ENCODE data around the gene C1orf167. TPM values are rescaled to one million over a fixed set of nuclear protein-coding genes. Genes with fewer than 3 reads are reported as not detected.
A peak's percentile ranks its signal among the peaks of the same experiment; 100 is the strongest.

C1orf167 gene
- total and polyA plus RNA-seq, 5 donors = 1.3 to 4.0 (median 2.2) TPM

- peak; percentile 76 to 83 (median 82) for DNase-seq
- Histone ChIP-seq H3K4me1 (ENCODE audit: control insufficient read depth, insufficient read depth, low read length) (peaks cover 4% of the 10 kb centered on the region), H3K27ac (ENCODE audit: low read length) (peak overlapping the region; percentile 25), H3K4me3 (ENCODE audit: low read length) (peak overlapping the region; percentile 67), H3K9me3 (ENCODE audit: control insufficient read depth, low read length) (no peaks in the 10 kb centered on the region), H3K27me3 (ENCODE audit: control insufficient read depth, insufficient read depth) (no peaks in the 10 kb centered on the region)
- WGBS = 12% methylated on average over 15 of the region's 15 CpGs
- ATAC-seq = peak; percentile 40 to 66
- intact Hi-C loops (cut with DNase I) = no loop called here
Observed at GRCh38 chr1:11736746-11737639, 25.0 kb upstream of the C1orf167 start.

GRCh38 chr1:11738096-11738495, 23.9 kb upstream of the C1orf167 start:
- 76% methylated on average over 2 of the region's 2 CpGs for WGBS
- Histone ChIP-seq H3K9me3 (ENCODE audit: control insufficient read depth, low read length) (no peaks in the 10 kb centered on the region), H3K4me3 (ENCODE audit: low read length) (no peak overlapping the region), H3K27me3 (ENCODE audit: control insufficient read depth, insufficient read depth) (no peaks in the 10 kb centered on the region), H3K4me1 (ENCODE audit: control insufficient read depth, insufficient read depth, low read length) (peaks cover 4% of the 10 kb centered on the region), H3K27ac (ENCODE audit: low read length) (no peak overlapping the region)
- intact Hi-C loops (cut with DNase I) = no loop called here
- no peak for ATAC-seq
- DNase-seq = peak in 1 of 3 donors; percentile 15

- DNase-seq = peak in 1 of 3 donors; percentile 46
- Histone ChIP-seq H3K9me3 (ENCODE audit: control insufficient read depth, low read length) (no peaks in the 10 kb centered on the region), H3K4me3 (ENCODE audit: low read length) (no peak overlapping the region), H3K27ac (ENCODE audit: low read length) (no peak overlapping the region), H3K27me3 (ENCODE audit: control insufficient read depth, insufficient read depth) (no peaks in the 10 kb centered on the region), H3K4me1 (ENCODE audit: control insufficient read depth, insufficient read depth, low read length) (peaks cover 4% of the 10 kb centered on the region)
- intact Hi-C loops (cut with DNase I) = no loop called here
- ATAC-seq = no peak
- 85% methylated on average over 6 of the region's 6 CpGs for WGBS
Observed at GRCh38 chr1:11738783-11739182, 23.2 kb upstream of the C1orf167 start.

- Histone ChIP-seq H3K9me3 (ENCODE audit: control insufficient read depth, low read length) (no peaks in the 10 kb centered on the region), H3K4me1 (ENCODE audit: control insufficient read depth, insufficient read depth, low read length) (peaks cover 4% of the 10 kb centered on the region), H3K4me3 (ENCODE audit: low read length) (no peak overlapping the region), H3K27me3 (ENCODE audit: control insufficient read depth, insufficient read depth) (no peaks in the 10 kb centered on the region), H3K27ac (ENCODE audit: low read length) (no peak overlapping the region)
- DNase-seq = peak in 1 of 3 donors; percentile 14
- intact Hi-C loops (cut with DNase I) = no loop called here
- no peak for ATAC-seq
- 59% methylated on average over 15 of the region's 15 CpGs for WGBS
Observed at GRCh38 chr1:11740258-11741192, 21.5 kb upstream of the C1orf167 start.

- peaks cover 4% of the 10 kb centered on the region for H3K4me1 ChIP-seq (ENCODE audit: control insufficient read depth, insufficient read depth, low read length)
- 92% methylated on average over 4 of the region's 4 CpGs for WGBS
Observed at GRCh38 chr1:11741482-11741881, 20.5 kb upstream of the C1orf167 start.

GRCh38 chr1:11741919-11742558, 20.0 kb upstream of the C1orf167 start:
- 87% methylated on average over 5 of the region's 5 CpGs for WGBS
- Histone ChIP-seq H3K27me3 (ENCODE audit: control insufficient read depth, insufficient read depth) (no peaks in the 10 kb centered on the region), H3K4me3 (ENCODE audit: low read length) (no peak overlapping the region), H3K9me3 (ENCODE audit: control insufficient read depth, low read length) (no peaks in the 10 kb centered on the region), H3K4me1 (ENCODE audit: control insufficient read depth, insufficient read depth, low read length) (peaks cover 4% of the 10 kb centered on the region), H3K27ac (ENCODE audit: low read length) (no peak overlapping the region)
- intact Hi-C loops (cut with DNase I) = no loop called here
- ATAC-seq = no peak
- DNase-seq = peak in 1 of 3 donors; percentile 23

More at GRCh38 chr1:11741482-11741881, 20.5 kb upstream of the C1orf167 start:
- no peaks in the 10 kb centered on the region for H3K27me3 ChIP-seq (ENCODE audit: control insufficient read depth, insufficient read depth)
- ATAC-seq (no peak), DNase-seq (no peak)
- H3K27ac ChIP-seq (ENCODE audit: low read length) = no peak overlapping the region
- H3K9me3 ChIP-seq (ENCODE audit: control insufficient read depth, low read length) = no peaks in the 10 kb centered on the region
- H3K4me3 ChIP-seq (ENCODE audit: low read length) = no peak overlapping the region
- intact Hi-C loops (cut with DNase I) = no loop called here

GRCh38 chr1:11744287-11744686, 17.7 kb upstream of the C1orf167 start:
- Histone ChIP-seq H3K27ac (ENCODE audit: low read length) (no peak overlapping the region), H3K4me3 (ENCODE audit: low read length) (no peak overlapping the region), H3K4me1 (ENCODE audit: control insufficient read depth, insufficient read depth, low read length) (no peaks in the 10 kb centered on the region), H3K27me3 (ENCODE audit: control insufficient read depth, insufficient read depth) (no peaks in the 10 kb centered on the region), H3K9me3 (ENCODE audit: control insufficient read depth, low read length) (no peaks in the 10 kb centered on the region)
- intact Hi-C loops (cut with DNase I) = no loop called here
- DNase-seq = peak in 1 of 3 donors; percentile 21
- ATAC-seq = no peak
- whole genome bisulfite sequencing = 79% methylated on average over 9 of the region's 9 CpGs

GRCh38 chr1:11746092-11746491, 15.9 kb upstream of the C1orf167 start:
- intact Hi-C loops (cut with DNase I) = no loop called here
- Histone ChIP-seq H3K4me1 (ENCODE audit: control insufficient read depth, insufficient read depth, low read length) (no peaks in the 10 kb centered on the region), H3K27me3 (ENCODE audit: control insufficient read depth, insufficient read depth) (no peaks in the 10 kb centered on the region), H3K4me3 (ENCODE audit: low read length) (no peak overlapping the region), H3K9me3 (ENCODE audit: control insufficient read depth, low read length) (no peaks in the 10 kb centered on the region), H3K27ac (ENCODE audit: low read length) (no peak overlapping the region)
- 90% methylated on average over 6 of the region's 6 CpGs for WGBS
- ATAC-seq (no peak), DNase-seq (no peak)

- DNase-seq (peak in 2 of 3 donors; percentile 73 to 76), ATAC-seq (peak; percentile 43 to 59)
- Histone ChIP-seq H3K4me3 (ENCODE audit: low read length) (no peak overlapping the region), H3K27me3 (ENCODE audit: control insufficient read depth, insufficient read depth) (no peaks in the 10 kb centered on the region), H3K9me3 (ENCODE audit: control insufficient read depth, low read length) (no peaks in the 10 kb centered on the region), H3K27ac (ENCODE audit: low read length) (peak overlapping the region; percentile 32), H3K4me1 (ENCODE audit: control insufficient read depth, insufficient read depth, low read length) (no peaks in the 10 kb centered on the region)
- WGBS = 69% methylated on average over 20 of the region's 20 CpGs
- intact Hi-C loops (cut with DNase I) = no loop called here
Observed at GRCh38 chr1:11746795-11747487, 15.1 kb upstream of the C1orf167 start.
